ENCODE measurements around the gene TAAR9. TPM values are rescaled to one million over a fixed set of nuclear protein-coding genes. Genes with fewer than 3 reads are reported as not detected.

TAAR9 gene
- polyA plus RNA-seq, 1 of the 3 experiments (the other 2 are of a cell fraction), result not detected

- no peak overlapping the region for H3K4me3 ChIP-seq (ENCODE audit: low read depth in 2 of 2, low read length in 1 of 2)
- peaks cover 3% of the 10 kb centered on the region for H3F3A ChIP-seq (replicated peaks; ENCODE audit: insufficient read depth)
- no peak overlapping the region for H3K9ac ChIP-seq
- peaks cover 37% of the 10 kb centered on the region; the same call in 1 of the 2 replicates for H3K79me2 ChIP-seq (ENCODE audit: insufficient read depth)
- H3K27ac ChIP-seq (ENCODE audit: low read depth in 2 of 2, low read length in 1 of 2), result no peak overlapping the region
- DNase-seq, result no peak
- H3K4me2 ChIP-seq, result no peak overlapping the region
- ChIA-PET POLR2A (no interaction called here), CTCF (interaction anchor here (1.2 kb wide), 1 partner anchor 225 kb away, joined by 3 read pairs; no protein-coding TSS in a partner anchor)
- peaks cover 7% of the 10 kb centered on the region for H4K20me1 ChIP-seq (ENCODE audit: insufficient read depth)
- H3K36me3 ChIP-seq (replicated peaks in 1 of 2; ENCODE audit: control insufficient read depth in 1 of 2, insufficient read depth in 2 of 2, low read length in 1 of 2), result peaks cover 3 to 7% of the 10 kb centered on the region in 2 experiments
- no peaks in the 10 kb centered on the region for H3K9me3 ChIP-seq
- no peak for TF ChIP-seq MAX (IDR thresholded peaks at IDR 0.05; ENCODE audit: low read depth)
- no peak for TF ChIP-seq GABPA (IDR thresholded peaks at IDR 0.05; ENCODE audit: low read depth)
- no peak for TF ChIP-seq JUND (IDR thresholded peaks at IDR 0.05)
- TF ChIP-seq EP300 (IDR thresholded peaks at IDR 0.05; ENCODE audit: borderline replicate concordance in 1 of 2, low read depth in 1 of 2, low read length in 1 of 2), result no peak
- TF ChIP-seq RCOR1 (IDR thresholded peaks at IDR 0.05; ENCODE audit: low read length), result no peak
- TF ChIP-seq USF1 (IDR thresholded peaks at IDR 0.05; ENCODE audit: borderline replicate concordance, low read depth), result no peak
- no peak for TF ChIP-seq TEAD4 (IDR thresholded peaks at IDR 0.05; ENCODE audit: borderline replicate concordance, insufficient read depth)
- TF ChIP-seq GATA2 (CRISPR knock-in tag; IDR thresholded peaks at IDR 0.05), result no peak
- H3K4me1 ChIP-seq (ENCODE audit: control insufficient read depth in 1 of 2, insufficient read depth in 2 of 2, low read depth in 1 of 2, low read length in 1 of 2), result no peaks in the 10 kb centered on the region
- no peaks in the 10 kb centered on the region for H3K27me3 ChIP-seq (ENCODE audit: insufficient read depth)
- no peaks in the 10 kb centered on the region for H3K9me2 ChIP-seq
- WGBS (ENCODE audit: low lambda C conversion rate), result 86% methylated on average over 1 of the region's 1 CpG
- no peak overlapping the region for H2AFZ ChIP-seq (ENCODE audit: low read depth)
Observed at GRCh38 chr6:132505158-132505557, 32.9 kb upstream of the TAAR9 start.

- peaks cover 3% of the 10 kb centered on the region for H3F3A ChIP-seq (replicated peaks; ENCODE audit: insufficient read depth)
- H3K9me2 ChIP-seq, result no peaks in the 10 kb centered on the region
- peaks cover 3 to 7% of the 10 kb centered on the region in 2 experiments for H3K36me3 ChIP-seq (replicated peaks in 1 of 2; ENCODE audit: control insufficient read depth in 1 of 2, insufficient read depth in 2 of 2, low read length in 1 of 2)
- peaks cover 0 to 3% of the 10 kb centered on the region in 2 experiments; a peak in 1 of 4 replicates for H3K4me1 ChIP-seq (ENCODE audit: control insufficient read depth in 1 of 2, insufficient read depth in 2 of 2, low read depth in 1 of 2, low read length in 1 of 2)
- no peaks in the 10 kb centered on the region for H3K27me3 ChIP-seq (ENCODE audit: insufficient read depth)
- no peak overlapping the region for H3K4me2 ChIP-seq
- H4K20me1 ChIP-seq (ENCODE audit: insufficient read depth), result peaks cover 7% of the 10 kb centered on the region
- H2AFZ ChIP-seq (ENCODE audit: low read depth), result no peak overlapping the region
- CTCF ChIA-PET, result no interaction called here
- H3K9ac ChIP-seq, result no peak overlapping the region
- WGBS (ENCODE audit: low lambda C conversion rate), result 85% methylated on average over 2 of the region's 2 CpGs
- H3K9me3 ChIP-seq, result no peaks in the 10 kb centered on the region
- no peak overlapping the region for H3K27ac ChIP-seq (ENCODE audit: low read depth in 2 of 2, low read length in 1 of 2)
- H3K79me2 ChIP-seq (ENCODE audit: insufficient read depth), result peaks cover 48% of the 10 kb centered on the region; the same call in 1 of the 2 replicates
- POLR2A ChIA-PET, result no interaction called here
- no peak for DNase-seq
- TF ChIP-seq SMC3 (IDR thresholded peaks at IDR 0.05; ENCODE audit: low read depth, low read length) (no peak), MXI1 (IDR thresholded peaks at IDR 0.05; ENCODE audit: low read depth, low read length) (no peak), ZBTB33 (IDR thresholded peaks at IDR 0.05; ENCODE audit: borderline replicate concordance, low read depth) (no peak), GATA2 (CRISPR knock-in tag; IDR thresholded peaks at IDR 0.05) (no peak), TAF1 (IDR thresholded peaks at IDR 0.05; ENCODE audit: borderline replicate concordance, low read depth, low read length) (no peak), CTCF (IDR thresholded peaks at IDR 0.05) (no peak), EZH2phosphoT487 (IDR thresholded peaks at IDR 0.05; ENCODE audit: borderline replicate concordance, low read depth) (no peak), RAD21 (IDR thresholded peaks at IDR 0.05; ENCODE audit: low read length) (no peak), REST (IDR thresholded peaks at IDR 0.05; ENCODE audit: low read depth, low read length) (no peak), FOXM1 (IDR thresholded peaks at IDR 0.05; ENCODE audit: low read depth) (no peak), YY1 (IDR thresholded peaks at IDR 0.05; ENCODE audit: low read depth) (no peak), GABPA (IDR thresholded peaks at IDR 0.05; ENCODE audit: low read depth) (no peak), RCOR1 (IDR thresholded peaks at IDR 0.05; ENCODE audit: low read length) (no peak), TCF12 (IDR thresholded peaks at IDR 0.05) (no peak), FOXJ3 (CRISPR knock-in tag; IDR thresholded peaks at IDR 0.05) (no peak), EP300 (IDR thresholded peaks at IDR 0.05; ENCODE audit: borderline replicate concordance in 1 of 2, low read depth in 1 of 2, low read length in 1 of 2) (no peak), TEAD4 (IDR thresholded peaks at IDR 0.05; ENCODE audit: borderline replicate concordance, insufficient read depth) (no peak)
- H3K4me3 ChIP-seq (ENCODE audit: low read depth in 2 of 2, low read length in 1 of 2), result no peak overlapping the region
Observed at GRCh38 chr6:132506461-132506860, 31.6 kb upstream of the TAAR9 start.

Measured in SK-N-SH (cell line).